ENCODE results near the gene HOXA5.

HOXA5 gene

GRCh38 chr7:27143023-27143949, at the start of gene HOXA5:
Gene HOXA5, minus strand, starts transcription at chr7:27143681. Its CDS starts 74 bp downstream, at chr7:27143607.
- Mint-ChIP-seq H3K9me3 (no peaks in the 10 kb centered on the region), H3K4me1 (peaks cover 4% of the 10 kb centered on the region), H3K36me3 (no peaks in the 10 kb centered on the region), H3K4me3 (peak within 1 kb of the TSS; percentile 47), H3K27me3 (peaks cover 39% of the 10 kb centered on the region), H3K27ac (no peak within 1 kb of the TSS)

GRCh38 chr7:27192546-27193334, 49.3 kb upstream of the HOXA5 start:
- Mint-ChIP-seq H3K27ac (no peak overlapping the region), H3K4me1 (peaks cover 41% of the 10 kb centered on the region), H3K4me3 (peak overlapping the region; percentile 70), H3K9me3 (no peaks in the 10 kb centered on the region), H3K36me3 (no peaks in the 10 kb centered on the region), H3K27me3 (peaks cover 71% of the 10 kb centered on the region)

- peaks cover 72% of the 10 kb centered on the region for H3K27me3 Mint-ChIP-seq
These were observed 48.5 kb upstream of the HOXA5 start for GRCh38 chr7:27191833-27192545.

GRCh38 chr7:27191161-27191731, 47.8 kb upstream of the HOXA5 start:
- Mint-ChIP-seq H3K4me1 (peaks cover 52% of the 10 kb centered on the region), H3K9me3 (no peaks in the 10 kb centered on the region), H3K27ac (no peak overlapping the region), H3K4me3 (peak overlapping the region; percentile 39), H3K27me3 (peaks cover 72% of the 10 kb centered on the region), H3K36me3 (no peaks in the 10 kb centered on the region)

More at GRCh38 chr7:27191833-27192545, 48.5 kb upstream of the HOXA5 start:
- peaks cover 48% of the 10 kb centered on the region for H3K4me1 Mint-ChIP-seq
- H3K4me3 Mint-ChIP-seq, result peak overlapping the region; percentile 61
- no peak overlapping the region for H3K27ac Mint-ChIP-seq
- no peaks in the 10 kb centered on the region for H3K9me3 Mint-ChIP-seq
- H3K36me3 Mint-ChIP-seq, result no peaks in the 10 kb centered on the region

- Mint-ChIP-seq H3K36me3 (no peaks in the 10 kb centered on the region), H3K9me3 (no peaks in the 10 kb centered on the region), H3K27ac (no peak overlapping the region), H3K4me1 (peaks cover 63% of the 10 kb centered on the region), H3K4me3 (peak overlapping the region; percentile 50), H3K27me3 (peaks cover 76% of the 10 kb centered on the region)
These were observed 46.7 kb upstream of the HOXA5 start for GRCh38 chr7:27189997-27190748.

GRCh38 chr7:27189295-27189996, 46.0 kb upstream of the HOXA5 start:
- H3K27me3 Mint-ChIP-seq, result peaks cover 75% of the 10 kb centered on the region
- H3K4me1 Mint-ChIP-seq, result peaks cover 69% of the 10 kb centered on the region
- peak overlapping the region; percentile 50 for H3K4me3 Mint-ChIP-seq
- no peaks in the 10 kb centered on the region for H3K36me3 Mint-ChIP-seq
- H3K9me3 Mint-ChIP-seq, result no peaks in the 10 kb centered on the region
- no peak overlapping the region for H3K27ac Mint-ChIP-seq

GRCh38 chr7:27188386-27189294, 45.2 kb upstream of the HOXA5 start:
- no peak overlapping the region for H3K27ac Mint-ChIP-seq
- H3K4me1 Mint-ChIP-seq, result peaks cover 70% of the 10 kb centered on the region
- H3K9me3 Mint-ChIP-seq, result no peaks in the 10 kb centered on the region
- H3K36me3 Mint-ChIP-seq, result no peaks in the 10 kb centered on the region
- peak overlapping the region; percentile 83 for H3K4me3 Mint-ChIP-seq
- peaks cover 71% of the 10 kb centered on the region for H3K27me3 Mint-ChIP-seq

- H3K27ac Mint-ChIP-seq, result no peak overlapping the region
- H3K9me3 Mint-ChIP-seq, result no peaks in the 10 kb centered on the region
- no peaks in the 10 kb centered on the region for H3K36me3 Mint-ChIP-seq
- peak overlapping the region; percentile 83 for H3K4me3 Mint-ChIP-seq
- peaks cover 66% of the 10 kb centered on the region for H3K4me1 Mint-ChIP-seq
- H3K27me3 Mint-ChIP-seq, result peaks cover 68% of the 10 kb centered on the region
These were observed 44.2 kb upstream of the HOXA5 start for GRCh38 chr7:27187475-27188385.

GRCh38 chr7:27186668-27187474, 43.4 kb upstream of the HOXA5 start:
- peaks cover 63% of the 10 kb centered on the region for H3K4me1 Mint-ChIP-seq
- no peak overlapping the region for H3K4me3 Mint-ChIP-seq
- no peak overlapping the region for H3K27ac Mint-ChIP-seq
- peaks cover 71% of the 10 kb centered on the region for H3K27me3 Mint-ChIP-seq
- no peaks in the 10 kb centered on the region for H3K36me3 Mint-ChIP-seq
- no peaks in the 10 kb centered on the region for H3K9me3 Mint-ChIP-seq

GRCh38 chr7:27185854-27186667, 42.6 kb upstream of the HOXA5 start:
- H3K36me3 Mint-ChIP-seq, result no peaks in the 10 kb centered on the region
- H3K4me1 Mint-ChIP-seq, result peaks cover 57% of the 10 kb centered on the region
- H3K4me3 Mint-ChIP-seq, result peak overlapping the region; percentile 53
- no peaks in the 10 kb centered on the region for H3K9me3 Mint-ChIP-seq
- H3K27me3 Mint-ChIP-seq, result peaks cover 69% of the 10 kb centered on the region
- H3K27ac Mint-ChIP-seq, result peak overlapping the region; percentile 82

Measured in activated naive CD4-positive, alpha-beta T cell treated with anti-CD3 and anti-CD28 coated beads, Interleukin-2, amount 50 U/mL, for 24 hours (primary cell).